Cerebellar nuclear complex (tissue), 1 donor: ENCODE results near the gene APOBEC3C.
"Not testable (repeated sequence)": the region's sequence is repeated elsewhere in the genome, so short reads cannot be mapped to it uniquely, and the experiment has no call there.

Experiments used
- DNase-seq, 2 experiments: peaks; one replicate each; lab custom pipeline; 2025; lab: John Stamatoyannopoulos, UW

The APOBEC3C gene

GRCh38 chr22:39061290-39061689 lies 47.2 kb downstream of the APOBEC3C start:
- not testable (repeated sequence) for DNase-seq

GRCh38 chr22:39061951-39062350 lies 47.9 kb downstream of the APOBEC3C start:
- DNase-seq, result not testable (repeated sequence)

- DNase-seq, result not testable (repeated sequence)
Measured at GRCh38 chr22:39063904-39064303, 49.8 kb downstream of the APOBEC3C start.

- DNase-seq, result not testable (repeated sequence)
Measured at GRCh38 chr22:39066442-39067276, 52.6 kb downstream of the APOBEC3C start.

GRCh38 chr22:39068033-39068785 lies 54.2 kb downstream of the APOBEC3C start:
- no peak for DNase-seq
